B cell (primary cell): Measurements from ENCODE around the gene LRRC4C. TPM values are rescaled to one million over a fixed set of nuclear protein-coding genes. Genes with fewer than 3 reads are reported as not detected.

Experiments used
- ATAC-seq: fragments of 200-7000 bp; cut with Tn5 transposase; one replicate; pipeline ENCODE4 v1.10.0; 2021; ENCODE audit warnings: low read depth, mild to moderate bottlenecking, moderate number of reproducible peaks, moderate library complexity
- CTCF ChIA-PET: fragments of 350-600 bp; sonication (Branson Sonifier 250); formaldehyde crosslinking; loops from one replicate; lab custom pipeline; 2021; ENCODE audit warnings: antibody characterized with exemption, inconsistent platforms; lab: Charles Lee
- POLR2A ChIA-PET: fragments of 350-600 bp; sonication (Branson Sonifier 250); formaldehyde crosslinking; loops from one replicate; lab custom pipeline; 2021; ENCODE audit warnings: antibody characterized with exemption; lab: Charles Lee
- DNase-seq: peaks from one replicate; pipeline ENCODE4 v3.0.0; 2013
- H2AFZ ChIP-seq: 2 replicates; pipeline ENCODE4 v1.6.1; 2012; ENCODE audit warnings: mild to moderate bottlenecking, low read depth, low read length; ENCODE audit not compliant: insufficient read depth, poor library complexity, severe bottlenecking
- H3K27ac ChIP-seq, 2 donors: 1 replicate in 1 of 2; 2 replicates in 1 of 2; pipeline ENCODE4 v1.5.1; 2012 to 2013; ENCODE audit warnings: low read length in 2 of 2, mild to moderate bottlenecking in 2 of 2, moderate library complexity in 1 of 2
- H3K27me3 ChIP-seq, 4 experiments: fragments of 200-600 bp in 1 of 4; sonication (generic) in 1 of 4; replicated peaks in 1 of 4; 1 replicate in 2 of 4; 2 replicates in 2 of 4; pipeline versions ENCODE4 v1.6.1 to v1.7.0; 2013 to 2016; ENCODE audit warnings: low read length in 3 of 4, mild to moderate bottlenecking in 2 of 4, mixed read lengths in 1 of 4, moderate library complexity in 1 of 4; ENCODE audit not compliant: insufficient read depth in 4 of 4, control insufficient read depth in 3 of 4; ENCODE audit errors: control extremely low read depth in 1 of 4
- H3K36me3 ChIP-seq, 2 experiments: replicated peaks in 1 of 2; 1 replicate in 1 of 2; 2 replicates in 1 of 2; pipeline versions ENCODE4 v1.6.1 to v1.7.1; 2013; ENCODE audit warnings: low read length in 1 of 2; ENCODE audit not compliant: insufficient read depth in 2 of 2, control insufficient read depth in 1 of 2; ENCODE audit errors: control extremely low read depth in 1 of 2, extremely low read depth in 1 of 2
- H3K4me1 ChIP-seq, 2 donors: fragments of 200-600 bp in 1 of 2; sonication (generic) in 1 of 2; 1 replicate in 1 of 2; 2 replicates in 1 of 2; pipeline versions ENCODE4 v1.5.1 to v1.6.1; 2013 to 2017; ENCODE audit warnings: low read length in 2 of 2; ENCODE audit not compliant: control insufficient read depth in 2 of 2, insufficient read depth in 2 of 2
- H3K4me2 ChIP-seq: replicated peaks from 2 replicates; pipeline ENCODE3; 2012; ENCODE audit warnings: mild to moderate bottlenecking, low read depth, low read length; ENCODE audit not compliant: poor library complexity, severe bottlenecking
- H3K4me3 ChIP-seq, 5 experiments: fragments of 200-600 bp in 1 of 5; sonication (generic) in 1 of 5; 1 replicate in 3 of 5; 2 replicates in 2 of 5; pipeline versions ENCODE4 v1.5.1 to v1.7.0; 2011 to 2016; ENCODE audit warnings: low read length in 4 of 5, mild to moderate bottlenecking in 4 of 5, low read depth in 2 of 5, control low read depth in 1 of 5, moderate library complexity in 1 of 5; ENCODE audit not compliant: insufficient read depth in 1 of 5; ENCODE audit errors: control extremely low read depth in 1 of 5, extremely low read depth in 1 of 5
- H3K79me2 ChIP-seq: fragments of 200-600 bp; sonication (generic); one replicate; pipeline ENCODE4 v1.6.0; 2016; ENCODE audit warnings: low read length; ENCODE audit not compliant: control insufficient read depth, insufficient read depth
- H3K9ac ChIP-seq: fragments of 200-600 bp; sonication (generic); 2 replicates; pipeline ENCODE4 v1.6.1; 2017; ENCODE audit warnings: mild to moderate bottlenecking, low read length, moderate library complexity
- H3K9me3 ChIP-seq, 3 donors: one replicate each; pipeline versions ENCODE4 v1.6.1 to v1.7.1; 2013; ENCODE audit warnings: low read length in 2 of 3; ENCODE audit not compliant: control insufficient read depth in 2 of 3, insufficient read depth in 1 of 3; ENCODE audit errors: control extremely low read depth in 1 of 3
- H4K20me1 ChIP-seq: 2 replicates; pipeline ENCODE4 v1.6.0; 2012; ENCODE audit warnings: mild to moderate bottlenecking, low read length; ENCODE audit not compliant: insufficient read depth, control insufficient read depth, poor library complexity, severe bottlenecking
- H3K27ac Mint-ChIP-seq: one replicate; pipeline ENCODE4 v1.8.0; 2021; ENCODE audit warnings: mixed read lengths
- H3K27me3 Mint-ChIP-seq: one replicate; pipeline ENCODE4 v1.8.0; 2021; ENCODE audit warnings: mixed read lengths
- H3K4me1 Mint-ChIP-seq: one replicate; pipeline ENCODE4 v1.8.0; 2021; ENCODE audit warnings: mixed read lengths
- H3K4me3 Mint-ChIP-seq: one replicate; pipeline ENCODE4 v1.8.0; 2021; ENCODE audit warnings: mixed read lengths
- H3K9me3 Mint-ChIP-seq: one replicate; pipeline ENCODE4 v1.8.0; 2022; ENCODE audit warnings: mixed read lengths; ENCODE audit not compliant: insufficient read depth
- EZH2 ChIP-seq: IDR thresholded peaks from 2 replicates; pipeline ENCODE4 v1.6.1; 2012; ENCODE audit warnings: borderline replicate concordance, low read depth, mild to moderate bottlenecking, moderate library complexity, low read length; ENCODE audit not compliant: insufficient read depth, poor library complexity, severe bottlenecking
- WGBS: methylation state at CpG from one replicate; pipeline ENCODE4 v1.1.5; 2013; ENCODE audit warnings: missing lambda C conversion rate; ENCODE audit not compliant: insufficient coverage; 5-methylcytosine and 5-hydroxymethylcytosine counted together
- intact Hi-C: fragments of 100-400 bp; cut with micrococcal nuclease; formaldehyde crosslinking; loops from one replicate; pipeline ENCODE4 v1.10.0; 2022
- polyA minus RNA-seq: library from RNA; depleted of rRNA, polyadenylated mRNA; stranded (reverse); fragments of >200 nt; gene quantifications from 2 replicates; pipeline ENCODE4 v1.2.3, GENCODE V29; 2012
- polyA plus RNA-seq: library from polyadenylated mRNA; depleted of rRNA; stranded (reverse); fragments of >200 nt; gene quantifications from 2 replicates; pipeline ENCODE4 v1.2.3, GENCODE V29; 2012
- total RNA-seq, 2 donors: library from RNA; stranded (reverse); fragments of 120-200 nt in 1 of 2; gene quantifications; 1 replicate in 1 of 2; 2 replicates in 1 of 2; pipeline versions ENCODE4 v1.2.3 to v1.2.4, GENCODE V29; 2013 to 2022
- TF ChIP-seq, protein P1 (sequence below): fragments of 200-600 bp; IDR thresholded peaks from one replicate; pipeline ENCODE4 v1.8.0; 2022; ENCODE audit warnings: antibody characterized with exemption, mild to moderate bottlenecking

LRRC4C gene
- total RNA-seq (0.57 TPM in 1 of 2 replicates, not detected in the other), polyA plus RNA-seq (not detected in 2 replicates), polyA minus RNA-seq (not detected in 2 replicates)
- 0.05 TPM for total RNA-seq (2013)

DNA sequence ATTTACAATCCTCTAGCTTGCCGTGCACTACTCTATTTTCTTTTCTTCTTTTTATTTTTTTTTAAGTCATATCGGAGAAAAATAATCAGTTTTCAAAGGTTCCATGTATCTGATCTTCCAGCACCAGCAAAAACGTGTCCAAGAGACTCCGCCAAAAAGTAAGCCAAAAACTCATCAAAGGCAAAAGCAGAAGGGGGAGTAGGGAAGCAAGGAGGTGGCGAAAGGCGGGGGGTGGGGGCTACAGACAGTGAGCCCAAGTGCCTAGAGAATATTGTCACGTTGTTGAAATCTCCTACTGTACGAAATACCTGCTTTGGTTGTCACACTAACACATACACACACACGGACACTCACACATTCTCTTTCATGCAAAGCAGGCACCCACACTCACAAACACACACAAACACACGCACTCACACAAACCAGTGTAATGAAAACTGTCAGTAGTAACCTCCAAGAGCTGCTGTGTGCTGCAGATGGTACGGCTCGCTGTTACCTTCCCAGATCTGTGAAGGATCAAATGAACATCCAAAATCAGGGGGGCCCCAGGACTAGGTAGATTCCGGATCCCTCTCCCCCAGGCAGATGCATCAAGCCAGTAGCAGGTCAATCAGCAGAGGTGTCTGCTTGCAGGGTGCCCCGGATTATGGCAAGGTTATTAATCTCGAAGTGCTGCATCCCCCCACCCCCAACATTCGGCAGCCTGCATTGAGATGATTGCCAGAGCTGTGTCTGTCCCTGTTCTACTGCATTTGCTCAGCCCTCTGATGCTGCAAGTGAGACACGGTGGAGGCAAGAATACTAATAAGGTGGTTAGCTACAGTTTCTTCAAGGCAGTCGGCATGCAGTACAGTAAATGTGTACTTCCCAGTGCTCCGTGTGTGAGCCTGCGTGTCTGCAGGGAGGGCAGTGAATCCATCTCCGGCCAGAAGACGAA is at the start of gene LRRC4C:
TSS of gene LRRC4C (minus strand) at position 188 of the 937 bp plus-strand sequence.
- Histone ChIP-seq H4K20me1 (no peaks in the 10 kb centered on the region), H3K36me3 (no peaks in the 10 kb centered on the region), H3K79me2 (no peaks in the 10 kb centered on the region), H2AFZ (peak within 1 kb of the TSS; percentile 1), H3K27me3 (no peaks in the 10 kb centered on the region), H3K9ac (no peak within 1 kb of the TSS), H3K27ac (no peak within 1 kb of the TSS), H3K9me3 (peaks cover 0 to 1% (median 0%) of the 10 kb centered on the region in 3 donors), H3K4me1 (no peaks in the 10 kb centered on the region), H3K4me3 (no peak within 1 kb of the TSS), H3K4me2 (no peak within 1 kb of the TSS)
- Mint-ChIP-seq H3K4me3 (peak within 1 kb of the TSS; percentile 27), H3K9me3 (no peaks in the 10 kb centered on the region), H3K4me1 (peaks cover 5% of the 10 kb centered on the region), H3K27me3 (peaks cover 17% of the 10 kb centered on the region), H3K27ac (no peak within 1 kb of the TSS)
- intact Hi-C loops = no loop called here
- WGBS = 14% methylated on average over 12 of the region's 22 CpGs
- no peak for DNase-seq
- ChIA-PET CTCF (interaction anchor here (0.7 to 1.7 kb wide), 5 partner anchors 10 to 1823 kb away, joined by 3 to 8 read pairs (median 3); no protein-coding TSS in a partner anchor), POLR2A (no interaction called here)
- TF ChIP-seq EZH2 = no peak
- TF ChIP-seq, protein P1, sequence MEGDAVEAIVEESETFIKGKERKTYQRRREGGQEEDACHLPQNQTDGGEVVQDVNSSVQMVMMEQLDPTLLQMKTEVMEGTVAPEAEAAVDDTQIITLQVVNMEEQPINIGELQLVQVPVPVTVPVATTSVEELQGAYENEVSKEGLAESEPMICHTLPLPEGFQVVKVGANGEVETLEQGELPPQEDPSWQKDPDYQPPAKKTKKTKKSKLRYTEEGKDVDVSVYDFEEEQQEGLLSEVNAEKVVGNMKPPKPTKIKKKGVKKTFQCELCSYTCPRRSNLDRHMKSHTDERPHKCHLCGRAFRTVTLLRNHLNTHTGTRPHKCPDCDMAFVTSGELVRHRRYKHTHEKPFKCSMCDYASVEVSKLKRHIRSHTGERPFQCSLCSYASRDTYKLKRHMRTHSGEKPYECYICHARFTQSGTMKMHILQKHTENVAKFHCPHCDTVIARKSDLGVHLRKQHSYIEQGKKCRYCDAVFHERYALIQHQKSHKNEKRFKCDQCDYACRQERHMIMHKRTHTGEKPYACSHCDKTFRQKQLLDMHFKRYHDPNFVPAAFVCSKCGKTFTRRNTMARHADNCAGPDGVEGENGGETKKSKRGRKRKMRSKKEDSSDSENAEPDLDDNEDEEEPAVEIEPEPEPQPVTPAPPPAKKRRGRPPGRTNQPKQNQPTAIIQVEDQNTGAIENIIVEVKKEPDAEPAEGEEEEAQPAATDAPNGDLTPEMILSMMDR = no peak
- ATAC-seq = no peak

DNA sequence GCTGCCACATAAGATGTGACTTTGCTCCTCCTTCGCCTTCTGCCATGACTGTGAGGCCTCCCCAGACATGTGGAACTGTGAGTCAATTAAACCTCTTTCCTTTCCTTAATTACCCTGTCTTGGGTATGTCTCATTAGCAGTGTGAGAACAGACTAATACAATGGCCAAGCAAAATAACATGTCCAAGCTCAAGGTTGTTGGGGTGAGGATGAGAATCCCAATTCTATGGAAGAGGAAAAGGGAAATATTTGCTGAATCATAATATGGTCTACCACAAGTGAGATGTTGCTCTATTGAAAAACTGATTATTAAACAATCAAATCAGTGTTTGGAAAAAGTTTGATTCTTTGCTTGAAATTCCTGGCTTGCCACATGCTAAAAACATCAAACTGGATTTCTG is 48.7 kb upstream of the LRRC4C start:
- Histone ChIP-seq H3K27me3 (no peaks in the 10 kb centered on the region), H3K4me2 (no peak overlapping the region), H3K9ac (no peak overlapping the region), H3K9me3 (peaks cover 0 to 3% (median 0%) of the 10 kb centered on the region in 3 donors), H4K20me1 (no peaks in the 10 kb centered on the region), H3K27ac (no peak overlapping the region), H3K36me3 (no peaks in the 10 kb centered on the region), H3K79me2 (no peaks in the 10 kb centered on the region), H2AFZ (no peak overlapping the region), H3K4me1 (no peaks in the 10 kb centered on the region), H3K4me3 (no peak overlapping the region)
- no peak for ATAC-seq
- no peak for DNase-seq
- POLR2A ChIA-PET = no interaction called here
- H3K27me3 Mint-ChIP-seq = no peaks in the 10 kb centered on the region
- H3K4me3 Mint-ChIP-seq = no peak overlapping the region
- CTCF ChIA-PET = no interaction called here
- H3K4me1 Mint-ChIP-seq = no peaks in the 10 kb centered on the region
- intact Hi-C loops = no loop called here
- no peaks in the 10 kb centered on the region for H3K9me3 Mint-ChIP-seq
- TF ChIP-seq EZH2 = no peak
- TF ChIP-seq, protein P1 = no peak
- no peak overlapping the region for H3K27ac Mint-ChIP-seq
- no CpG with 5 or more reads among the region's 1 CpG for WGBS
